ENCODE data around the gene RPL6. TPM values are rescaled to one million over a fixed set of nuclear protein-coding genes. Genes with fewer than 3 reads are reported as not detected.

Gene RPL6
- polyA plus RNA-seq, 5 donors, result 2,518 to 3,065 (median 2,916) TPM

- DNase-seq, result peak; percentile 46 to 65
Measured at GRCh38 chr12:112386726-112387125, 22.7 kb downstream of the RPL6 start.

GRCh38 chr12:112382866-112383265, 26.5 kb downstream of the RPL6 start:
- no peak for DNase-seq

GRCh38 chr12:112381883-112382796, 27.3 kb downstream of the RPL6 start, which contains the start of gene HECTD4:
Gene HECTD4, minus strand, starts transcription at chr12:112382431. Its CDS starts 303 bp downstream, at chr12:112382128.
- peak; percentile 88 to 89 for DNase-seq

- DNase-seq, result peak in 1 of 2 donors; percentile 9
Measured at GRCh38 chr12:112381406-112381882, 28.0 kb downstream of the RPL6 start.

GRCh38 chr12:112380663-112381405, 28.6 kb downstream of the RPL6 start:
- no peak for DNase-seq

GRCh38 chr12:112375105-112375504, 34.3 kb downstream of the RPL6 start:
- DNase-seq, result no peak

- DNase-seq, result no peak
Measured at GRCh38 chr12:112374166-112374740, 35.2 kb downstream of the RPL6 start.

- DNase-seq, result no peak
Measured at GRCh38 chr12:112370868-112371510, 38.4 kb downstream of the RPL6 start.

GRCh38 chr12:112370199-112370598, 39.2 kb downstream of the RPL6 start:
- DNase-seq, result no peak

- no peak for DNase-seq
Measured at GRCh38 chr12:112368856-112369255, 40.5 kb downstream of the RPL6 start.

GRCh38 chr12:112367965-112368364, 41.4 kb downstream of the RPL6 start:
- no peak for DNase-seq

- no peak for DNase-seq
Measured at GRCh38 chr12:112362310-112362709, 47.1 kb downstream of the RPL6 start.

GRCh38 chr12:112361271-112361670, 48.1 kb downstream of the RPL6 start:
- DNase-seq, result no peak

GRCh38 chr12:112359290-112359689, 50.1 kb downstream of the RPL6 start:
- DNase-seq, result no peak

- DNase-seq, result no peak
Measured at GRCh38 chr12:112357214-112357613, 52.2 kb downstream of the RPL6 start.

Other genes with a start within 250 kb of the RPL6 start
- gene HECTD4, start 27.2 kb downstream of the RPL6 start, polyA plus RNA-seq (ENCODE audit: insufficient read depth in 1 of 5, insufficient read length in 5 of 5, low replicate concordance in 1 of 5), result 10 to 100 TPM; 52.1 to 67.3 (median 65.4) TPM
- 10 to 100 TPM; 46.9 to 67.1 (median 62.0) TPM for gene PTPN11, start 9.3 kb upstream of the RPL6 start, polyA plus RNA-seq (ENCODE audit: insufficient read depth in 1 of 5, insufficient read length in 5 of 5, low replicate concordance in 1 of 5)

Measured in right lung (tissue), 5 donors.